Stimulated activated CD8-positive, alpha-beta memory T cell treated with anti-CD3 and anti-CD28 coated beads, Interleukin-2, amount 100 ng/mL, for 1 hour (primary cell): Measurements from ENCODE around the gene HPDL.
A peak's percentile ranks its signal among the peaks of the same experiment; 100 is the strongest.
"Not testable (repeated sequence)": the region's sequence is repeated elsewhere in the genome, so short reads cannot be mapped to it uniquely, and the experiment has no call there.

Experiments
- DNase-seq, 2 donors: peaks; one replicate each; pipeline ENCODE4 v3.0.0-alpha.2; 2020; ENCODE audit warnings: low read depth in 2 of 2

Gene HPDL

DNA sequence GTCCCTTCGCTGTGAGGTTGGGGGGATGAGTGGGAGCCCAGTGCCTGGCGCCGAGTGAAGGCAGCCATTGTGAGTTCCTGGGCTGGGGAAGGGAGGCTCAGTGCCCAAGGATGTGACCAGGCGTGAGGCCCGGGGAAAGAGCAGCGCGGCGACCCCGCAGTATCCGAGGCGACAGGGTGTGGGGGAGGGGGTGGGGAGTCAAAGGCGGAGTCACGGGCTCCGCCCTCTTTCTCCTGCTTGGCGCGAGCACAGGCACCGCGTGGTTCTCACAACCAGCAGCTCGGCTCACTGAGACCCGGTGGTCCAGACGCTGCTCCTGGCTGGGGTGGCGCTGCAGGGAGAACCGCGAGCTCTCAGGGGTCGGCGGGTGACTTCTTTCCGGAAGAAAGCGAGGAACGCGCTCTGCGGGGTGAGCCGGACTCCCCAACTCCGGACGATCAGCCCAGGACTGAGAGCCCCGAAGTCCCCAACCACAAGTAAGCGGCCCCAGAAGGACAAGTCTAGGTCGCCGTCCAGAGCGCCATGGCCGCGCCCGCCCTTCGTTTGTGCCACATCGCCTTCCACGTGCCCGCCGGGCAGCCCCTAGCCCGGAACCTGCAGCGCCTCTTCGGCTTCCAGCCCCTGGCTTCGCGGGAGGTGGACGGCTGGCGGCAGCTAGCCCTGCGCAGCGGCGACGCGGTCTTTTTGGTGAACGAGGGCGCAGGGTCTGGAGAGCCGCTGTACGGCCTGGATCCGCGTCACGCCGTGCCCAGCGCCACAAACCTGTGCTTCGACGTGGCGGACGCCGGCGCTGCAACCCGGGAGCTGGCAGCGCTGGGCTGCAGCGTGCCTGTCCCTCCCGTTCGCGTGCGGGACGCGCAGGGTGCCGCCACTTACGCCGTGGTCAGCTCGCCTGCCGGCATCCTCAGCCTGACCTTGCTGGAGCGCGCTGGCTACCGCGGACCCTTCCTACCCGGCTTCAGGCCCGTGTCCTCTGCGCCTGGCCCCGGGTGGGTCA lies at the start of gene HPDL:
Gene HPDL (plus strand): TSS at position 269 of the 997 bp plus-strand sequence. CDS start 254 bp downstream, at position 523.
- peak in 1 of 2 donors; percentile 27 for DNase-seq

DNA sequence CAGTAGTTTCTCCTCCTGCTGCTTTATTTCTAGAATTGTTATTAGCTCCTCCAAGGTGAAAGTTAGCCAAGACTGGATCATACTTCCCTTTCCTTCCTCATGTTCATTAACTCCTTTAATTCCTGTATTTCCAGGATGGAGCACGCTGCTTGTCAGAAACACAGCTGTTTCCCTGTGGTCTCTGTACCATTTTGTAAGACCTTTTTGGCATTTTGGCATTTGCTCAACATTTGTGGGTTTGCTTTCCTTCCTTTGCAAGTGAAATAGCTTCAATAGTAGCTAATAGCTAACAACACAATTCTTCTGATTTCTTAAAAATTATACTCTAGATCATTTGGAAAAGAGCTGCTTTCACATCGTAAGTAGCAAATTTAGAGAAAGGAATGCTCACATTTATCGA lies 44.3 kb upstream of the HPDL start:
- no peak for DNase-seq

DNA sequence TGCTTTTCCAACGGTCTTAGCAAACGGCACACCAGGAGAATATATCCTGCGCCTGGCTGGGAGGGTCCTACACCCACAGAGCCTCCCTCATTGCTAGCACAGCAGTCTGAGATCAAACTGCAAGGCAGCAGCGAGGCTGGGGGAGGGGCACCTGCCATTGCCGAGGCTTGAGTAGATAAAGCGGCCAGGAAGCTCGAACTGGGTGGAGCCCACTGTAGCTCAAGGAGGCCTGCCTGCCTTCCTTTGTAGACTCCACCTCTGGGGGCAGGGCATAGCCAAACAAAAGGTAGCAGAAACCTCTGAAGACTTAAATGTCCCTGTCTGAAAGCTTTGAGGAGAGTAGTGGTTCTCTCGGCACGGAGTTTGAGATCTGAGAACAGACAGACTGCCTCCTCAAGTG lies 41.8 kb upstream of the HPDL start:
- DNase-seq = not testable (repeated sequence)

DNA sequence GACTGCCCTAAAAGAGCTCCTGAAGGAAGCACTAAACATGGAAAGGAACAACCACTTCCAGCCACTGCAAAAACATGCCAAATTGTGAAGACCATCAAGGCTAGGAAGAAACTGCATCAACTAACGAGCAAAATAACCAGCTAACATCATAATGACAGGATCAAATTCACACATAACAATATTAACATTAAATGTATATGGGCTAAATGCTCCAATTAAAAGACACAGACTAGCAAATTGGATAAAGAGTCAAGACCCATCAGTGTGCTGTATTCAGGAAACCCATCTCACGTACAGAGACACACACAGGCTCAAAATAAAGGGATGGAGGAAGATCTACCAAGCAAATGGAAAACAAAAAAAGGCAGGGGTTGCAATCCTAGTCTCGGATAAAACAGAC lies 40.2 kb upstream of the HPDL start:
- not testable (repeated sequence) for DNase-seq

DNA sequence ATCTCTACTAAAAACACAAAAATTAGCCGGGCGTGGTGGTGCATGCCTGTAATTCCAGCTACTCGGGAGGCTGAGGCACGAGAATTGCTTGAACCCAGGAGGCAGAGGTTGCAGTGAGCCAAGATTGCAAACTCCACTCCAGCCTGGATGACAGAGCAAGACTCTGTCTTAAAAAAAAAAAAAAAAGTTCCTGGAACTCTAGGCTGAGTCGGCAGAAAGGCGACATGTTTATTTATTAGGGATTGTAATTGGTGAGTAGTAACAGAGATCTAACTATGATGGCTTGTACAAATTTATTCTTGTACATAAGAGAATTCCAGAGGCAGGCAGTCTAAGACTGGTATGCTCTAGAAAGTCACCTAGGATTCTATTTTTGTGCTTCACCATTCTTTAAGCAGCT lies 35.7 kb upstream of the HPDL start:
- not testable (repeated sequence) for DNase-seq

DNA sequence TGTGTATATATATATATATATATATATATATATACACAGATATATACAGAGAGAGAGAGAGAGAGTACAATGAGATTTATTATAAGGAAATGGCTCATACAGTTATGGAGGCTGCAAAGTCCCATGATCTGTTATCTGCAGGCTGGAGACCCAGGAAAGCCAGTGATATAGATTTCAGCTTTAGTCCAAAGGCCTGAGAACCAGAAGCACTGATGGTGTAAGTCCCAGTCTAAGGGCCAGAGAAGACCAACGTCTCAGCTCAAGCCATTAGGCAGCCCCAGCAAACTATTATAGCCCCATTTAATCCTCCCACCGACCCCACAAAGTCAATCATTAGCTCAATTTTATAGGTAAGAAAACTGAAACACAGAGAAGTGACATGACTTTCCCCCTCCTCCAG lies 35.0 kb upstream of the HPDL start:
- no peak for DNase-seq

DNA sequence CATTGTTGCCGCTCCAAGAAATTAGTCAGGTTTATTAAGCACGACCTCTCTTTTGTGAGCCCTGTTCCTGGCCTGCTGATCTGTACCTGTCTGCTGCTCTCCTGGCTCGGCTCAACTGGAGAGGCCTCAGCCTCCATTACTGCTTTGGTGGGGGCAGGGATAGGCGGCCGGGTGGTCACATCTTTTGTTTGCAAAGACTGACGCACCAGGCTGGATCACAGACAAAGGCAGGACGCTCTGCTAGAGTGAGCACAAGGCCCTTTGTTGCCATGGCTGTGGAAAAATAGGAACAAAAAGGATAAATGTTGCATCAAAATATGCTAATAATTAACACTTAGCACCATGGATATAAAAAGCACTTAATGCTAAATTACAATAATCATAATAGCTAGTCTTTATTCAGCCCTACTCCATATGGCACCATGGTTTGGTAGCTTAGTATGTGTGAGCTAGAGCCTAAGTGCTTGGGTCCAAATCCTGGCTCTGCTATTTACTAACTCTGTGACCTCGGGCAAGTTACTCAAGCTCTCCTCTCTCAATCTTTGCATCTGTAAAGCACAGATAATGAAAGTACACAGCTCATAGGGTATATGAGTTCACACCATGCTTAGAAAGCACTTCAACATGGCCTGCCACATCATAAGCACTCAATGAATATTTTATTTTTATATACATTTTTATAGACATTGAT lies 28.9 kb upstream of the HPDL start:
- DNase-seq = no peak

DNA sequence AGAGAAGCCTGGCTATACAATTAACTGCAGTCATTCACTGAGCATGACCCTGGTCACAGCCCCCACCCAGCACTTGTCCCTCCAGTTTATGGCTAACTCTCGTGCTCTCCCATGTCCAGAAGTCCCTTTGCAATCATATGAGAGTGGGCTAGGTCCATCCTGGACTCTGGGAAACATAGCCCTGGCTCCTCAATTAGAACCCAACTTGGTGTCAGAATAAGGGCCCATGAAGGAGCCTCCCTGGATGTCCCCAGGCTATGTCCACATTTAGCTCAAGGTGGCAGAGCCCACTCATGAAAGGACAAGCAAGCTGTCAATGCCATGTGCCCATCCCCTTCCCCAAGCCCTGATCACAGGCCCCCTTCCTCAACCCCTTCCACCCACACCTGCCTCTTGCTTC lies 27.4 kb upstream of the HPDL start:
- no peak for DNase-seq

DNA sequence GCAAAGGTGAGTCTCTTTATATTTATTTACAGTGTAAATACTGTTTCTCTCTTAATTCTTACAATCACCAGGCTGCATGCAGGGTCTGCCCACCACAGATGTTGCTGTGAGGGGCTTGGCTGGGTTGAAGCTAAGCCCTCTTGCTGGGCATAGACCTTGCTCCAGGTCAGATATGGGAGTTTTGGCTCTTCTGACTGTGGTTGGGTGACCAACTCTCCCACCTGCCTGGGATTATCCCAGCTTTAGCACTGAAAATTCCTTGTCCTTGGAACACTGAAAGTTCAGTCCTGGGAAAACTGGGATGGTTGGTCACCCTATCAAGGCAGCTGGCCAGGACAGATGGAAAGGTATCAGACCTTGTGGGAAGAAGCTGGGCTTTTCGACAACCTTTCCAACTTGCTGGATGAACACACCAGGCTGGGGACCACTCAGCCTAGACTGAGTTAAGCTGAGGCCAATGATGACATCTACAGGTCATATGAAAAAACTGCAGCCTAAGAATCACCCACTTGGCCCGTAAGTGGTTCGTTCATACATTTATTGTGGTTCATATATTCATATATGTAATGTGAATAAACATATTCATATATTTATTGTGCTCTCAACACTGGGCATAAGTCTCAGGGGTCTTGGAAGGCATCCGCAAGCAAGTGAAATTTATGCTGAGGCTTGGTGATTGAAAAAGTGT lies 26.6 kb upstream of the HPDL start:
- DNase-seq = peak in 1 of 2 donors; percentile 7

DNA sequence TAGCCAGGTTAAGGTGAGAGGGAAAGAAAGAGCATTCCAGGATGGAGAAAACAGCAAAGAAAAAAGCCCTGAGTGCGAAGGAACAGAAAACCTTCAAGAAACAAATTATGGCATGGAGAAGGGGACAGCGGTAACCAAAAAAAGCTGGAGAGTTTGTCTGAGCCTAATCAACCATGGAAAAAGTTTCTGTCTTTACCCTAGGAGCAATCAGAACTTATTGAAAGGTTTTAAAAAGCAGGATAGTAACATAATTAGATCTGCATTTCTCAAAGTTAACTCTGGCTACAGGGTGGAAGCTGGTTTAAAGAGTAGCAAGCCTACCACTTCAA lies 26.1 kb upstream of the HPDL start:
- no peak for DNase-seq

DNA sequence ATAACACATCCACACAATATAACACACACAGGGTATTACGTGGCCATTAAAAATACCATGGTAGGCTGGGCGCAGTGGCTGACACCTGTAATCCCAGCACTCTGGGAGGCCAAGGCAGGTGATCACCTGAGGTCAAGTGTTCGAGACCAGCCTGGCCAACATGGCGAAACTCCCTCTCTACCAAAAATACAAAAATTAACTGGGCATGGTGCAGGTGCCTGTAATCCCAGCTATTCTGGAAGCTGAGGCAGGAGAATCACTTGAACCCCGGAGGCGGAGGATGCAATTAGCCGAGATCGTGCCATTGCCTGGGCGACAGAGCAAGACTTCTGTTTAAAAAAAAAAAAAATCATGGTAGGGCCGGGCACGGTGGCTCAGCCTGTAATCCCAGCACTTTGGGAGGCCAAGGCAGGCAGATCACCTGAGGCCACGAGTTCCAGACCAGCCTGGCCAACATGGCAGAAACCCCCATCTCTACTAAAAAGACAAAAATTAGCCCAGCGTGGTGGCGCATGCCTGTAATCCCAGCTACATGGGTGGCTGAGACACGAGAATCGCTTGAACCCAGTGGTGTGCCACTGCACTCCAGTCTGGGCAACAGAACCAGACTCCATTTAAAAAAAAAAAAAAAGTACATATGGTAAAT lies 24.1 kb upstream of the HPDL start:
- DNase-seq = no peak

DNA sequence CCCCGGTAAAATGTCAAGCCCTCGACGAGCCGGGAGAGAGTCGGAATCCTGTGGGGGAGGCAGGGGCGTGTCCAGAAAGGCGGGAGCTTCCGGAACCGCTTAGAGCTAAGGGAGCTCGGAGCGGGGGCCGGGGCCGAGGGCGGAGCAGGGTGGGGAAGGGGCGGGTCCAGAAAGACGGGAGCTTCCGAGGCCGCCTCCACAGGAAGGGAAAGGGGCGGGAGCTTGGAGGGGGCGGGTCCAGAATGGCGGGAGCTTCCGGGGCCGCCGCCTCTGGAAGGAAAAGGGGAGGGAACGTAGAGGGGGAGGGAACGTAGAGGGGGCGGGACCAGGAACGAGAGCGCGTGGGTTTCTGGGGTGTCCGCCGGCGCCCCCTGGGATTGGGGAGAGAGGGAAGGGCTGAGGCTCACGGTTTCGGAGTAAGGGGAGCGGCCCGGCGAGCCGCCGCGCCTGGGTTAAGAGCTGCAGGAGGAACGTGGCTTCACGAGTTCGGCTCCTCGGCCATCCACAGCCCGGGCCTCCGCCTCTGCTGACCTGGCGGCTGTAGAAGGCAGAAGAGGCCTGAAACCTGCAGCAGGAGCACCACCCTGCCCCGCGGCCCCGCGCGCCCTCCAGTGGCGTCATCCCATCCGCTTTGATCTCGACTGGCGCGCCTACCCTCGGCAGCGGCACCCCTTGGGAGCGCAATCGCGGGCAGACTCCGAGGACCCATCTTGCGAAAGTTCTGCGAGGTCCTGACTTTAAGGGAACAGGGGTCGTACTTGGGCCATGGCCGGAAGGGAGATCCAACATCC lies 23.0 kb upstream of the HPDL start:
- peak; percentile 96 to 97 for DNase-seq

DNA sequence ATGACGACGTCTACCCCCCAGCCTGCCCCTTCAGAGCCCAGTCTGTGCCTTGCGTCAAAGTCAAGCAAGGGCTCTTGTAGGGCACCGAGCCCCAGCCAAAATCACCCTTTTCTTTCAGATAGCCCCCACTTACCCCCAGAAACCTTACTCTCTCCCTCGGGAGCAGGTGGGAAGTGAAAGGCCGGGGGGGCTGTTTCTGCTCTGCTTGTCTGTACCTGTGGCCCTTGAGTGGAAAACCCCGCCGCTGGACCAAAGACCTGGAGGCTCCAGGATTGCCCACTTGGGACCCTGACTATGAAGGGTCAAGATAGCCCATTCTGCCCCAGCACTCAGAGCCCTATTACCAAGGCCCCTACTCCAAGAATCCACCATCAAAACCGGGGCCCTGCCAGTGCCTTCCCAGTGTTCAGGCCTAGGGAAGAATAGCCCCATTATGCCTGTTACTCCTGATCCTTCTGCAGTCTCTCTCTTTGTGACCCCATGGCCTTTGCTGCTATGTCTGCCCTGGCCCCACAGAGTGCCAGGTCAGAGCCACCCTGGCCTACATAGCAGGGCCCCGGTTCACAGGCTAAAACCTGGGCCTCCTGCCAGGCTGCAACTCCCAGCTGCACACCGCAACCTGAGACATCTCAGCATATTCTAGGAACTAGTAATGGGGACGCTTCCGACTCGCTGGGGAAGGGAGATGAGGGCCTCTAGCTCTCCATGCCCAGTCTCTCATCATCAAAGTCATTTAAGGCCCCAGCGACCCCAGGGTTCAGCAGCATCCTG lies 22.2 kb upstream of the HPDL start:
- no peak for DNase-seq

DNA sequence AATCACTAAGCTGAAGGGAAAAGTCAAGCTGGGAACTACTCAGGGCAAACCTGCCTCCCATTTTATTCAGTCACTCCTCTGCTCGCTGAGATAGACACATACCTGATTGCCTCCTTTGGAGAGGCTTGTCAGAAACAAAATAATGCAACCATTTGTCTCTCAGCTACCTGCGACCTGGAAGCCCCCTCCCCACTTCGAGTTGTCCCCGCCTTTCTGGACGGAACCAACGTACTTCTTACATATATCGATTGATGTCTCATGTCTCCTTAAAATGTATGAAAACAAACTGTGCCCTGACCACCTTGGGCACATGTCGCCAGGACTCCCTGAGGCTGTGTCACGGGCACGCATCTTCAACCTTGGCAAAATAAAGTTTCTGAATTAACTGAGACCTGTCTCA lies 21.5 kb upstream of the HPDL start:
- no peak for DNase-seq

DNA sequence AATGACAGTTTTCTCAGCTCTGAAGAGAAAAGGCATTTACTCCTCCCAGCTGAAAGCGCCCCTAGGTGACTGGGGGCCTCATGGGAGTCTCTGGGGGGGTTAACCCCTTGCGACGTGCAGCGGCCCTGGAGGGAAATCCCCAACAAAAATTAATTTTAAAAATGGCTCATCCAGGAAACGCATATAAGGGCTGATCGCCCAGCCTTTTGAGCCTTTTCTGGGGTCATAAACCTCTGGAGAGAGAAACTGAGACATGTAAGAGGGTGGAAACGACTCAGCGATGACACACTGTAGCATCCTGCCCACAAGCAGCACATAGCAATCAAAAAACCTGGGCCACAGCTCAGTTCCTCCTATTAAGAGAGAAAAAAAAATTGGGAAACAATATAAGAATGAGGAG lies 20.4 kb upstream of the HPDL start:
- DNase-seq = no peak

DNA sequence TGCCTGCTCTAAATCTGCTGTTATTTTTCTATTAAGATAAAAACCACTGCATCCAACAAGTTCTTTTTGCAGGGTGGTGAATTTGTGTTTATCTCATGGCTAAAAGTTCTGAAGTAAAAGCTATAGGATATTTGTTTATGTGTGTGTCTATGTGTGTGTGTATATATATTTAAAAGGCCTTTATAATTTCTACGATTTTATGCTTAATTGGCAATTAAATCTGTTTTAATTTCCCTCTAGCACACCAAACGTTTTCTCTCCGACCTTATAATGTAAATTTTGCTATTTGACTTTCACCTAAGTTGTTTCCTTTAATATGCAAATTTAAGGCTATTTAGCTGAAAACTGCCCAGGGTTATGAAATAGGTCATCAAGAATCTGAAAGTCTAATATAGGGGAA lies 19.8 kb upstream of the HPDL start:
- DNase-seq = no peak

DNA sequence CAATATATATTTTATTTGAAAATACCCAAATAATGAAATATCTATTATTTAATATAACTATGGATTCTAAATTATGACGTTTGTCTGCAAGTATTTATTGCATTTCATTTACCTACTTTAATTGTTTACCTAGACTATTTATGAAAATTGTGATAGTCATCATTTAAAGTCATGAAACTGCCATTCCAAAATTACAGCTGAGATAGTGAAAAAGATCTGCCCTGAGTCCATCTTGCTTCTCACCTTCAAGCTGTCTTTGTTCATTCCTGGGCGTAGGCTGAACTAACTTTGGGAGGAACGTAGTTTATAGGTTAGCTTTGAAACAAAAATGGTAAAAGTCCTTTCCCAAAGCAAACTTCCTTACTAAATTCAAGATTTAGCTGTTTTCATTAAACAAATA lies 12.4 kb upstream of the HPDL start:
- DNase-seq = no peak

DNA sequence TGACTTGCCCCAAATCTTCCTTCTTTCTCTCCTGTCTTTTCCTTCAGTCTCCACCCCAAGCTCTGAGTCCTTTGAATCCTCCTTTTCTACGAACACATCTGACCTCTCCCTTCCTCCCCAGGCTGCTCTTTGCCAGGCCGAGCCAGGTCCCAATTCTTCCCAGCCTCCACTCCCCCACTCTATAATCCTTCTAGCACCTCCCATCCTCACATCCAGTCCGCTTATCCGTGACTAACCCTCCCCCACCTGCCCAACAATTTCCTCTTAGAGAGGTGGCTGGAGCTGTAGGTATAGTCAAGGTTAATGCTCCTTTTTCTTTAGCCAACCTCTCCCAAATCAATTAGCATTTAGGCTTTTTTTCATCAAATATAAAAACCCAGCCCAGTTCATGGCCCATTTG lies 9.5 kb upstream of the HPDL start:
- DNase-seq = no peak

DNA sequence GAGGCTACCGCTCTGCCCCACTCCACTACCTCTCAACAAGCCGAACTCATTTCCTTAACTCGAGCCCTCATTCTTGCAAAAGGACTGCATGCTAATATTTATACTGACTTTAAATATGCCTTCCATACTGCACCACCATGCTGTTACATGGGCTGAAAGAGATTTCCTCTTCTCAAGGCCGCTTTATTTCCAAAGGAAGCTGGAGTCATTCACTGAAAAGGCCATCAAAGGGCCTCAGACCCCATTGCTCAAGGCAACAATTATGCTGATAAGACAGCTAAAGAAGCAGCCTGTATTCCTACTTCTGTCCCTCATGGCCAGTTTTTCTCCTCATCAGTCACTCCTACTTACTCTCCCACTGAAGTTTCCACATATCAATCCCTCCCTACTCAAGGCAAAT lies 6.9 kb upstream of the HPDL start:
- no peak for DNase-seq

DNA sequence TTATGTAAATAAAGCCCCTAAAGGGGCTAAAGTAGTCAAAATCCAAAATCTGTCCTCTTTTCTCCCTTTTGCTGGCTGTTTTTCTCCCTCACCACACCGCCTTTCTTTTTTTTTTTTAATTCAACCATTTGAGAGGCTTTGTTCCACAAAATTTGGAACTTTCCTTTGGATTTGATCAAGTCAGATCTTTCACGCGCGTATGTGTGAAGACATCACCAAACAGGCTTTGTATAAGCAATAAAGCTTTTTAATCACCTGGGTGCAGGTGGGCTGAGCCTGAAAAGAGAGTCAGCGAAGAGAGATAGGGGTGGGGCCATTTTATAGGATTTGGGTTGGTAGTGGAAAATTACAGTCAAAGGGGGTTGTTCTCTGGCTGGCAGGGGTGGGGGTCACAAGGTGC lies 5.3 kb upstream of the HPDL start:
- no peak for DNase-seq
